Osteoblast (primary cell): ENCODE data around the gene IL26. TPM values are rescaled to one million over a fixed set of nuclear protein-coding genes. Genes with fewer than 3 reads are reported as not detected.

Source experiments
- DNase-seq: peaks from one replicate; pipeline ENCODE4 v3.0.0; 2011; ENCODE audit warnings: low spot score, mixed read lengths; ENCODE audit not compliant: insufficient read length; ENCODE audit errors: missing footprints
- H2AFZ ChIP-seq: 2 replicates; pipeline ENCODE4 v1.6.0; 2011; ENCODE audit warnings: mild to moderate bottlenecking, low read length
- H3K27ac ChIP-seq: 2 replicates; pipeline ENCODE4 v1.5.1; 2011; ENCODE audit warnings: mild to moderate bottlenecking, low read depth, low read length, moderate library complexity
- H3K27me3 ChIP-seq: 2 replicates; pipeline ENCODE4 v1.6.0; 2012; ENCODE audit warnings: mild to moderate bottlenecking, control low read depth, inconsistent platforms, low read length, moderate library complexity; ENCODE audit not compliant: insufficient read depth
- H3K36me3 ChIP-seq: 2 replicates; pipeline ENCODE4 v1.5.1; 2011; ENCODE audit warnings: mild to moderate bottlenecking, low read length, control low read depth, moderate library complexity; ENCODE audit not compliant: insufficient read depth
- H3K4me1 ChIP-seq: 2 replicates; pipeline ENCODE4 v1.5.1; 2011; ENCODE audit warnings: mild to moderate bottlenecking, low read length, control low read depth, moderate library complexity; ENCODE audit not compliant: insufficient read depth
- H3K4me2 ChIP-seq: 2 replicates; pipeline ENCODE4 v1.6.0; 2011; ENCODE audit warnings: mild to moderate bottlenecking, low read length; ENCODE audit not compliant: insufficient read depth
- H3K4me3 ChIP-seq: fragments of 200-600 bp; sonication (generic); 3 replicates; pipeline ENCODE4 v1.5.1; 2012; ENCODE audit warnings: mild to moderate bottlenecking, low read length, inconsistent platforms; ENCODE audit not compliant: insufficient read depth
- H3K79me2 ChIP-seq: 2 replicates; pipeline ENCODE4 v1.6.0; 2012; ENCODE audit warnings: mild to moderate bottlenecking, low read length, control low read depth, inconsistent platforms; ENCODE audit not compliant: insufficient read depth
- H3K9me3 ChIP-seq: 2 replicates; pipeline ENCODE4 v1.5.1; 2011; ENCODE audit warnings: low read depth, low read length, control low read depth
- H4K20me1 ChIP-seq: 2 replicates; pipeline ENCODE4 v1.6.0; 2012; ENCODE audit warnings: mild to moderate bottlenecking, low read length, control low read depth; ENCODE audit not compliant: insufficient read depth
- CTCF ChIP-seq: IDR thresholded peaks from 2 replicates; pipeline ENCODE4 v1.5.1; 2011; ENCODE audit warnings: mild to moderate bottlenecking, low read depth, low read length, moderate library complexity; ENCODE audit errors: extremely low read depth
- total RNA-seq: library from RNA; depleted of rRNA; stranded (reverse); fragments of >200 nt; gene quantifications from 2 replicates; pipeline ENCODE4 v1.2.3, GENCODE V29; 2012

The IL26 gene
- total RNA-seq, 1 donor, result 3.6 TPM

GRCh38 chr12:68227356-68227755 is 1.7 kb upstream of the IL26 start:
- Histone ChIP-seq H4K20me1 (no peaks in the 10 kb centered on the region), H3K36me3 (no peaks in the 10 kb centered on the region), H3K79me2 (no peaks in the 10 kb centered on the region), H2AFZ (no peak overlapping the region), H3K4me1 (peaks cover 40% of the 10 kb centered on the region), H3K4me2 (no peak overlapping the region), H3K27ac (no peak overlapping the region), H3K9me3 (no peaks in the 10 kb centered on the region), H3K27me3 (no peaks in the 10 kb centered on the region), H3K4me3 (no peak overlapping the region)
- DNase-seq, result no peak
- no peak for TF ChIP-seq CTCF

- Histone ChIP-seq H3K79me2 (no peaks in the 10 kb centered on the region), H3K4me2 (peak overlapping the region; percentile 67), H2AFZ (no peak overlapping the region), H3K27ac (peak overlapping the region; percentile 89), H3K9me3 (no peaks in the 10 kb centered on the region), H4K20me1 (no peaks in the 10 kb centered on the region), H3K4me3 (no peak overlapping the region), H3K36me3 (no peaks in the 10 kb centered on the region), H3K27me3 (no peaks in the 10 kb centered on the region), H3K4me1 (peaks cover 40% of the 10 kb centered on the region)
- no peak for TF ChIP-seq CTCF
- no peak for DNase-seq
Measured at GRCh38 chr12:68224613-68225285, 861 bp downstream of the IL26 start.

- H3K9me3 ChIP-seq, result no peaks in the 10 kb centered on the region
- H4K20me1 ChIP-seq, result no peaks in the 10 kb centered on the region
- no peaks in the 10 kb centered on the region for H3K36me3 ChIP-seq
- peak overlapping the region; percentile 93 for H3K4me2 ChIP-seq
- peak overlapping the region; percentile 90 for H2AFZ ChIP-seq
- H3K4me1 ChIP-seq, result peaks cover 40% of the 10 kb centered on the region
- no peaks in the 10 kb centered on the region for H3K79me2 ChIP-seq
- peaks cover 10% of the 10 kb centered on the region for H3K27me3 ChIP-seq
- TF ChIP-seq CTCF, result peak; percentile 98
- H3K27ac ChIP-seq, result peak overlapping the region; percentile 89
- peak overlapping the region; percentile 67 for H3K4me3 ChIP-seq
- DNase-seq, result peak; percentile 21
Measured at GRCh38 chr12:68223067-68223747, 2.4 kb downstream of the IL26 start.

- H3K4me1 ChIP-seq, result peaks cover 40% of the 10 kb centered on the region
- peak overlapping the region; percentile 67 for H3K4me3 ChIP-seq
- H3K27me3 ChIP-seq, result peaks cover 18% of the 10 kb centered on the region
- H3K27ac ChIP-seq, result no peak overlapping the region
- H3K4me2 ChIP-seq, result peak overlapping the region; percentile 93
- TF ChIP-seq CTCF, result no peak
- peak; percentile 29 for DNase-seq
- H3K79me2 ChIP-seq, result no peaks in the 10 kb centered on the region
- no peaks in the 10 kb centered on the region for H4K20me1 ChIP-seq
- no peaks in the 10 kb centered on the region for H3K36me3 ChIP-seq
- no peaks in the 10 kb centered on the region for H3K9me3 ChIP-seq
- peak overlapping the region; percentile 90 for H2AFZ ChIP-seq
Measured at GRCh38 chr12:68222326-68222725, 3.3 kb downstream of the IL26 start.
